MCF 10A (cell line): Measurements from ENCODE around the gene TNP2. TPM values are rescaled to one million over a fixed set of nuclear protein-coding genes. Genes with fewer than 3 reads are reported as not detected.

Source experiments
- BruUV-seq: library from RNA; stranded (reverse); fragments of 400-500 nt; replicated peaks from 2 replicates; lab custom pipeline; 2021; lab: Mats Ljungman, UMichigan
- CTCF ChIA-PET: fragments of 300-600 bp; sonication (Branson Sonifier 250); formaldehyde crosslinking; extraction: SDS; loops from one replicate; lab custom pipeline; 2021; ENCODE audit warnings: antibody characterized with exemption, inconsistent platforms; lab: Yijun Ruan, JAX
- POLR2A ChIA-PET: fragments of 300-600, 350-650 bp; sonication (Branson Sonifier 250); formaldehyde crosslinking; extraction: SDS; loops from one replicate; lab custom pipeline; 2020; ENCODE audit warnings: antibody characterized with exemption, inconsistent platforms; lab: Yijun Ruan, JAX
- DNase-seq: peaks from one replicate; pipeline ENCODE4 v3.0.0-alpha.2; 2018; ENCODE audit not compliant: unreplicated experiment
- H3K27ac Mint-ChIP-seq: one replicate; pipeline ENCODE4 v1.8.0; 2022; ENCODE audit warnings: mild to moderate bottlenecking, low read depth, mixed read lengths; ENCODE audit not compliant: unreplicated experiment
- H3K27me3 Mint-ChIP-seq: one replicate; pipeline ENCODE4 v1.8.0; 2022; ENCODE audit warnings: mixed read lengths; ENCODE audit not compliant: insufficient read depth, unreplicated experiment
- H3K36me3 Mint-ChIP-seq: one replicate; pipeline ENCODE4 v1.8.0; 2022; ENCODE audit warnings: mild to moderate bottlenecking, moderate library complexity, mixed read lengths; ENCODE audit not compliant: insufficient read depth, unreplicated experiment
- H3K4me1 Mint-ChIP-seq: one replicate; pipeline ENCODE4 v1.8.0; 2022; ENCODE audit warnings: mixed read lengths; ENCODE audit not compliant: insufficient read depth, unreplicated experiment
- H3K4me3 Mint-ChIP-seq: one replicate; pipeline ENCODE4 v1.8.0; 2022; ENCODE audit warnings: mild to moderate bottlenecking, moderate library complexity, mixed read lengths; ENCODE audit not compliant: unreplicated experiment
- H3K9me3 Mint-ChIP-seq: one replicate; pipeline ENCODE4 v1.8.0; 2022; ENCODE audit warnings: mixed read lengths; ENCODE audit not compliant: unreplicated experiment
- intact Hi-C: fragments of 100-400 bp; cut with micrococcal nuclease; formaldehyde crosslinking; loops from 2 replicates; pipeline ENCODE4 v1.14.1; 2022
- total RNA-seq: library from RNA; stranded (reverse); gene quantifications from 2 replicates; pipeline ENCODE4 v1.2.3, GENCODE V29; 2022
- TF ChIP-seq, protein P1 (sequence below): fragments of 200-600 bp; IDR thresholded peaks from one replicate; pipeline ENCODE4 v1.8.0; 2022; ENCODE audit warnings: antibody characterized with exemption, mild to moderate bottlenecking; ENCODE audit not compliant: unreplicated experiment

TNP2 gene
- total RNA-seq, 1 experiment from 2014 or later = not detected

DNA sequence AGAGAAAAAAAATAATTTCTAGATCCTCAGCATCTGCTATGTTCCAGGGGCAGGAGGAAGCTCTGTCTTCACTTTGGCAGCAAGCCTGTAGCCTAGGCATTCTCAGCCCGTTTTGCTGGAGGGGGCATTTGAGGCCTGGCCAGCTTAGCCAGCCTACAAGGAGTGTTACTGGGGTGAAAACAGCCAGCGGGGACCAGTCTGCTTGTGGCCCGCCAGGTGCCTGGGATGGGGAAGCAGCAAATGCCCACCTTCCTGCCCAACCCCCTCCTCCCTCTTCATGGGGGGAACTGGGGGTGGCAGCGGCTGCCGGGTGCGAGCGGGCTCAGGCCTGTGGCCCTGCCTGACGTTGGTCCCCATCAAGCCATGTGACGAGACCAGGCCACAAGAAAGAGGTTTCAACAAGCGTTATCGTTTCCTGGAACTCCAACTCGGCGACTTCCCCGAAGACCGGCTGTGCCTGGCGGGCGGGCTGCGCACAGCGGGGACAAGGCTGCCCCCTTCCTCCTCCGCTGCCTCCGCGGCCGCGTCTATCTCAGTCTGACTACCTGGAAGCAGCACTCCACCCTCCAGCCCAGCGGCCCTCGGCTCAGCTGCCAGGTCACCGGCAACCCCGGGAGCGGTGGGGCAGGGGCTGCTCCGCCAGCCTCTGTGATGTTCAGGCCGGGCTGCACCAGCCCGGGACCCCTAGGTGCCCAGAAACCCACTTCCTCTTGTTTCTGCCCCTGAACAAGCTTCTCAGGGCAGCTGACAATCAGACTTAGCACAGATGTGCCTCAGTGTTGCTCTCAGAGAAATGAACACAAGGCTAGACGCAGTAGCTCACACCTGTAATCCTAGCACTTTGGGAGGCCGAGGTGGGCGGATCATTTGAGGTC is 36.0 kb downstream of the TNP2 start:
- DNase-seq = no peak
- peaks cover 9% of the 10 kb centered on the region for H3K4me1 Mint-ChIP-seq
- H3K36me3 Mint-ChIP-seq = peaks cover 4% of the 10 kb centered on the region
- H3K27ac Mint-ChIP-seq = no peak overlapping the region
- POLR2A ChIA-PET = interaction anchor here (0.6 kb wide), 1 partner anchor 17 kb away, joined by 3 read pairs; no protein-coding TSS in a partner anchor
- TF ChIP-seq, protein P1, sequence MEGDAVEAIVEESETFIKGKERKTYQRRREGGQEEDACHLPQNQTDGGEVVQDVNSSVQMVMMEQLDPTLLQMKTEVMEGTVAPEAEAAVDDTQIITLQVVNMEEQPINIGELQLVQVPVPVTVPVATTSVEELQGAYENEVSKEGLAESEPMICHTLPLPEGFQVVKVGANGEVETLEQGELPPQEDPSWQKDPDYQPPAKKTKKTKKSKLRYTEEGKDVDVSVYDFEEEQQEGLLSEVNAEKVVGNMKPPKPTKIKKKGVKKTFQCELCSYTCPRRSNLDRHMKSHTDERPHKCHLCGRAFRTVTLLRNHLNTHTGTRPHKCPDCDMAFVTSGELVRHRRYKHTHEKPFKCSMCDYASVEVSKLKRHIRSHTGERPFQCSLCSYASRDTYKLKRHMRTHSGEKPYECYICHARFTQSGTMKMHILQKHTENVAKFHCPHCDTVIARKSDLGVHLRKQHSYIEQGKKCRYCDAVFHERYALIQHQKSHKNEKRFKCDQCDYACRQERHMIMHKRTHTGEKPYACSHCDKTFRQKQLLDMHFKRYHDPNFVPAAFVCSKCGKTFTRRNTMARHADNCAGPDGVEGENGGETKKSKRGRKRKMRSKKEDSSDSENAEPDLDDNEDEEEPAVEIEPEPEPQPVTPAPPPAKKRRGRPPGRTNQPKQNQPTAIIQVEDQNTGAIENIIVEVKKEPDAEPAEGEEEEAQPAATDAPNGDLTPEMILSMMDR = no peak
- no peak overlapping the region for H3K4me3 Mint-ChIP-seq
- peaks cover 9% of the 10 kb centered on the region for H3K27me3 Mint-ChIP-seq
- no TSS peak for BruUV-seq
- intact Hi-C loops = no loop called here
- H3K9me3 Mint-ChIP-seq = no peaks in the 10 kb centered on the region
- CTCF ChIA-PET = no interaction called here

DNA sequence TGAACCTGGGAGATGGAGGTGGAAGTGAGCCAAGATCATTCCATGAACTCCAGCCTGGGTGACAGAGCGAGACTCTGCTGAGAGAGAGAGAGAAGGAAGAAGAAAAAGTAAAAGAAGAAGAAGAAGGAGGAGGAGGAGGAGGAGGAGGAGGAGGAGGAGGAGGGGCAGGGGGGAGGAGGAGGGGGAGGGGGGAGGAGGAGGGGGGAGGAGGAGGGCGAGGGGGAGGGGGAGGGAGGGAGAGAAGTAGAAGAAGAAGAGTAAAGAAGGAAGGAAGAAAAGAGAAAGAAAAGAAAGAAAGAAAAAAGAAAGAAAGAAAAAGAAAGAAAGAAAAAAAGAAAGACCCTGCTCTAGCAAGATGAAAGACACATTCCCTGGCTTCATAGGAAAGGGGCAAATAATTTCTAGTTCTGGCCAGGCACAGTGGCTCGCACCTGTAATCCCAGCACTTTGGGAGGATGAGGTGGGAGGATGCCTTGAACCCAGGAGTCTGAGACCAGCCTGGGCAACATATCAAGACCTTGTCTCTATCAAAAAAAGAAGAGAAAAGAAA is 36.7 kb downstream of the TNP2 start:
- no peak for DNase-seq
- Mint-ChIP-seq H3K9me3 (no peaks in the 10 kb centered on the region), H3K4me3 (no peak overlapping the region), H3K4me1 (peaks cover 9% of the 10 kb centered on the region), H3K36me3 (peaks cover 4% of the 10 kb centered on the region), H3K27me3 (peaks cover 9% of the 10 kb centered on the region), H3K27ac (no peak overlapping the region)
- POLR2A ChIA-PET = no interaction called here
- CTCF ChIA-PET = interaction anchor here (0.6 kb wide), 1 partner anchor 83 kb away, joined by 7 read pairs; no protein-coding TSS in a partner anchor
- intact Hi-C loops = no loop called here
- BruUV-seq = no TSS peak
- TF ChIP-seq, protein P1 = no peak

DNA sequence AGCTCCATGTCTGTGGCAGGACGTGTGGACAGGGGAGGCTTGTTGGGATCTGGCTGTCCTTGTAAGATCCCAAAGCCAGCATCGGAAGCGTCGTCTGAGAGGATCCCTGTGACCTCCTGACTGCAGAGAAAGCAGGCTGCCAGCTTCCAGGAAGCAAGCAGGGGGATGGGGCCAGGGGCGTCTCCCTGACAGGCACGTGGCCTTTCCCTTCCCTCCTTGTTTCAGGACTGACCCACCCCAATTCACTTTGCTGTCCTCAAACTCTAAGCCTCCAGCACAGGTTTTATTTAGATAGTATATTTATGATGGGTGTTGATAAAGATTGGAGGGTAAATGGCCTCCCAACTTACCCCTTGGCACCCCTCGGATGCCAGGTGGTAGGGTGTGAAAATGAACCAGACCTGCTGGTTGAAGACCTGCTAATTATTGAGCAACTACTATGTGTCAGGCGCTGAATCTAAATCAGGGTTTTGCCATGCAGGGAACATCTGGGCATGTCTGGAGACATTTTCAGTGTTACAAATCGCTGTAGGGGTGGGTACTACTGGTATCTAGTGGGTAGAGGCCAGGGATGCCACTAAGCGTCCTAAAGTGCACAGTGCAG is 37.7 kb downstream of the TNP2 start:
- peaks cover 9% of the 10 kb centered on the region for H3K27me3 Mint-ChIP-seq
- DNase-seq = no peak
- BruUV-seq = no TSS peak
- H3K27ac Mint-ChIP-seq = no peak overlapping the region
- intact Hi-C loops = no loop called here
- peaks cover 4% of the 10 kb centered on the region for H3K36me3 Mint-ChIP-seq
- H3K9me3 Mint-ChIP-seq = no peaks in the 10 kb centered on the region
- ChIA-PET POLR2A (no interaction called here), CTCF (interaction anchor here (0.6 to 0.8 kb wide), 2 partner anchors 70 to 242 kb away, joined by 3 to 4 read pairs; no protein-coding TSS in a partner anchor)
- TF ChIP-seq, protein P1 = no peak
- peaks cover 9% of the 10 kb centered on the region for H3K4me1 Mint-ChIP-seq
- H3K4me3 Mint-ChIP-seq = no peak overlapping the region

DNA sequence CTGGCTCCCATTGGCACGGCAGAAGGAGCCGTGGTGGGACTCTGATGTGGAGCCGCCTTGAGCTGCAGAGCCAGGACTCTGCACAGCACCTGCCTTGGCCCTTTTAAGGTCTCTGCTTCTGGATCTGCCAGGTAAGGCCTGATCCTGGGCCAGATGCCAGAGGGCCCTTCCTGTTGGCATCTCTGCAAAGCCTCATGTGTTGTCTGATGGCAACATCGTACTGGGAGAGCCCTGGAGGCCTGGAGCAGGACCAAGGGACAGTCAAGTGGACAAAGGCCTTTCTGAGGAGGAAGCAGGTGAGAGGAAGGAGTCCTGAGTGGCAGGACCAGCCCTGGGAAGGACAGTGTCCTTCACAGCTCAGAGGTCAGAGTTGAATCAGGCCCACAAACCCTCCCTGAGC is 39.2 kb downstream of the TNP2 start:
- no peak overlapping the region for H3K27ac Mint-ChIP-seq
- POLR2A ChIA-PET = interaction anchor here (0.6 kb wide), 1 partner anchor 354 kb away, joined by 3 read pairs; no protein-coding TSS in a partner anchor
- CTCF ChIA-PET = interaction anchor here (0.6 to 0.9 kb wide), 2 partner anchors 9 to 69 kb away, joined by 3 read pairs; no protein-coding TSS in a partner anchor
- no TSS peak for BruUV-seq
- peaks cover 4% of the 10 kb centered on the region for H3K36me3 Mint-ChIP-seq
- H3K4me1 Mint-ChIP-seq = peaks cover 9% of the 10 kb centered on the region
- no peaks in the 10 kb centered on the region for H3K9me3 Mint-ChIP-seq
- H3K4me3 Mint-ChIP-seq = no peak overlapping the region
- H3K27me3 Mint-ChIP-seq = peaks cover 9% of the 10 kb centered on the region
- peak; percentile 88 for DNase-seq
- TF ChIP-seq, protein P1 = no peak
- intact Hi-C loops = no loop called here
